CD4-positive, alpha-beta T cell treated with Interleukin-4 for 1 hour (primary cell): ENCODE data around the gene MMS22L.

Experiments
- DNase-seq, 2 donors: peaks; one replicate each; pipeline ENCODE4 v3.0.0-alpha.2; 2020 to 2022

The MMS22L gene

GRCh38 chr6:97282726-97283617 lies at the start of gene MMS22L:
Gene MMS22L (minus strand): TSS chr6:97283216. CDS start chr6:97282477, 739 bp downstream.
- peak; percentile 93 to 94 for DNase-seq

- DNase-seq, result no peak
Observed at GRCh38 chr6:97322811-97323210, 39.8 kb upstream of the MMS22L start.

- DNase-seq, result no peak
Observed at GRCh38 chr6:97322226-97322625, 39.2 kb upstream of the MMS22L start.

GRCh38 chr6:97316978-97317377 lies 34.0 kb upstream of the MMS22L start:
- DNase-seq, result no peak

GRCh38 chr6:97312241-97312640 lies 29.2 kb upstream of the MMS22L start:
- DNase-seq, result no peak

GRCh38 chr6:97306544-97307320 lies 23.7 kb upstream of the MMS22L start:
- DNase-seq, result no peak

- DNase-seq, result no peak
Observed at GRCh38 chr6:97305414-97306066, 22.5 kb upstream of the MMS22L start.

- DNase-seq, result no peak
Observed at GRCh38 chr6:97304701-97305100, 21.7 kb upstream of the MMS22L start.

GRCh38 chr6:97294451-97294850 lies 11.4 kb upstream of the MMS22L start:
- DNase-seq, result no peak

GRCh38 chr6:97293198-97293696 lies 10.2 kb upstream of the MMS22L start:
- DNase-seq, result no peak

GRCh38 chr6:97292671-97293070 lies 9.7 kb upstream of the MMS22L start:
- DNase-seq, result no peak

GRCh38 chr6:97291896-97292295 lies 8.9 kb upstream of the MMS22L start:
- no peak for DNase-seq

GRCh38 chr6:97289332-97289731 lies 6.3 kb upstream of the MMS22L start:
- DNase-seq, result no peak

GRCh38 chr6:97288188-97288587 lies 5.2 kb upstream of the MMS22L start:
- no peak for DNase-seq

GRCh38 chr6:97282238-97282725 lies 734 bp downstream of the MMS22L start:
- DNase-seq, result peak in 1 of 2 donors; percentile 2

- DNase-seq, result no peak
Observed at GRCh38 chr6:97280766-97281165, 2.2 kb downstream of the MMS22L start.

GRCh38 chr6:97275804-97276203 lies 7.2 kb downstream of the MMS22L start:
- no peak for DNase-seq

- DNase-seq, result no peak
Observed at GRCh38 chr6:97269821-97270220, 13.2 kb downstream of the MMS22L start.

- no peak for DNase-seq
Observed at GRCh38 chr6:97262676-97263075, 20.3 kb downstream of the MMS22L start.

- DNase-seq, result no peak
Observed at GRCh38 chr6:97246842-97247241, 36.2 kb downstream of the MMS22L start.

GRCh38 chr6:97240222-97240621 lies 42.8 kb downstream of the MMS22L start:
- no peak for DNase-seq

GRCh38 chr6:97231911-97232310 lies 51.1 kb downstream of the MMS22L start:
- DNase-seq, result no peak

GRCh38 chr6:97222903-97223302 lies 60.1 kb downstream of the MMS22L start:
- DNase-seq, result no peak
